ENCODE data around the gene ARHGAP31.

ARHGAP31 gene

DNA sequence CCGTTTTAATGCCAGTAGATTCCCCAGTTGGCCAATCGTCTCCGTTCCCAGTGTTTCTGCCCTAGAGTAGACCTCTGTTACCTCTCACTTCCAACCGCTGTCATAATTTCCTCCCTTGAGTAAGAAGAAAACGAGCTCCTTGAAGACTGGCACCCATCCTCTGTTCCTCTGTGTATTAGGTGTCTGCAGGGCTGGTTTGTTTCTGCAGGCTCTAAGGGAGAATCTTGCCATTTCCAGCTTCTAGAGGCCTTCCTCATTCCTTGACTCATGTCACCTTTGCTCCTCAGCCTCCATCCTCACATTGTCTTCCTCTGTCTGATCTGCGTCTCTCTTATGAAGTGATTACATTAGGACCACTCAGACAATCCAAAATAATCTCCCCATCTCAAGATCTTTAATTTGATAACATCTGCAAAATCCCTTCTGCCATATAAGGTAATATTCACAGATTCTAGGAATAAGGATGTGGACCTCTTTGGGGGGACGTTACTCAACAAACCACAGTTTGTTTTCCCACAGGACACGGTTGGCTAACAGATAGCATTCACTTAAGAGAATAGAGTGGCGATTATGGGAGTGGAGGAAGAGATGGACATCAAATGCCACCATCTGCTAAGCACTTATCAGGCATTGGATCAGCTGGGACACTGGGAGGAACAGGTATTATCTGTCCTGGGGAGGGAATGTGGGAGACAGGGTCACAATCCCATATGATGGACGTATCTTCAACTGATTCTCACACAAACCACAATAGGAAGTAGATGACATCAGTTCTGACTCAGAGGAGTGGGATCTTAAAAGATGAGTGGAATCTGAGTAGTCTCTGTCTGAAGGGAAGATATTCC lies 17.1 kb downstream of the ARHGAP31 start:
- TF ChIP-seq, protein P1, sequence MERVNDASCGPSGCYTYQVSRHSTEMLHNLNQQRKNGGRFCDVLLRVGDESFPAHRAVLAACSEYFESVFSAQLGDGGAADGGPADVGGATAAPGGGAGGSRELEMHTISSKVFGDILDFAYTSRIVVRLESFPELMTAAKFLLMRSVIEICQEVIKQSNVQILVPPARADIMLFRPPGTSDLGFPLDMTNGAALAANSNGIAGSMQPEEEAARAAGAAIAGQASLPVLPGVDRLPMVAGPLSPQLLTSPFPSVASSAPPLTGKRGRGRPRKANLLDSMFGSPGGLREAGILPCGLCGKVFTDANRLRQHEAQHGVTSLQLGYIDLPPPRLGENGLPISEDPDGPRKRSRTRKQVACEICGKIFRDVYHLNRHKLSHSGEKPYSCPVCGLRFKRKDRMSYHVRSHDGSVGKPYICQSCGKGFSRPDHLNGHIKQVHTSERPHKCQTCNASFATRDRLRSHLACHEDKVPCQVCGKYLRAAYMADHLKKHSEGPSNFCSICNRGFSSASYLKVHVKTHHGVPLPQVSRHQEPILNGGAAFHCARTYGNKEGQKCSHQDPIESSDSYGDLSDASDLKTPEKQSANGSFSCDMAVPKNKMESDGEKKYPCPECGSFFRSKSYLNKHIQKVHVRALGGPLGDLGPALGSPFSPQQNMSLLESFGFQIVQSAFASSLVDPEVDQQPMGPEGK (CRISPR knock-in tag; IDR thresholded peaks at IDR 0.05; ENCODE audit: borderline replicate concordance) = peak; percentile 99
- TF ChIP-seq TCF4 (CRISPR knock-in tag; IDR thresholded peaks at IDR 0.05; ENCODE audit: borderline replicate concordance) (0 out of 2 replicates have a peak, but pooled peaks have one; percentile 10), TOX (CRISPR knock-in tag; IDR thresholded peaks at IDR 0.05; ENCODE audit: borderline replicate concordance) (peak; percentile 52; the same call in 1 of the 2 replicates), PPARA (CRISPR knock-in tag; IDR thresholded peaks at IDR 0.05; ENCODE audit: borderline replicate concordance) (no peak), ISL1 (CRISPR knock-in tag; IDR thresholded peaks at IDR 0.05) (peak; percentile 45; the same call in 1 of the 2 replicates)
- TF ChIP-seq, protein P2, sequence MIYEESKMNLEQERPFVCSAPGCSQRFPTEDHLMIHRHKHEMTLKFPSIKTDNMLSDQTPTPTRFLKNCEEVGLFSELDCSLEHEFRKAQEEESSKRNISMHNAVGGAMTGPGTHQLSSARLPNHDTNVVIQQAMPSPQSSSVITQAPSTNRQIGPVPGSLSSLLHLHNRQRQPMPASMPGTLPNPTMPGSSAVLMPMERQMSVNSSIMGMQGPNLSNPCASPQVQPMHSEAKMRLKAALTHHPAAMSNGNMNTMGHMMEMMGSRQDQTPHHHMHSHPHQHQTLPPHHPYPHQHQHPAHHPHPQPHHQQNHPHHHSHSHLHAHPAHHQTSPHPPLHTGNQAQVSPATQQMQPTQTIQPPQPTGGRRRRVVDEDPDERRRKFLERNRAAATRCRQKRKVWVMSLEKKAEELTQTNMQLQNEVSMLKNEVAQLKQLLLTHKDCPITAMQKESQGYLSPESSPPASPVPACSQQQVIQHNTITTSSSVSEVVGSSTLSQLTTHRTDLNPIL (CRISPR knock-in tag; IDR thresholded peaks at IDR 0.05; ENCODE audit: low read depth) = peak; percentile 35; the same call in 1 of the 2 replicates
- TF ChIP-seq, protein P3, sequence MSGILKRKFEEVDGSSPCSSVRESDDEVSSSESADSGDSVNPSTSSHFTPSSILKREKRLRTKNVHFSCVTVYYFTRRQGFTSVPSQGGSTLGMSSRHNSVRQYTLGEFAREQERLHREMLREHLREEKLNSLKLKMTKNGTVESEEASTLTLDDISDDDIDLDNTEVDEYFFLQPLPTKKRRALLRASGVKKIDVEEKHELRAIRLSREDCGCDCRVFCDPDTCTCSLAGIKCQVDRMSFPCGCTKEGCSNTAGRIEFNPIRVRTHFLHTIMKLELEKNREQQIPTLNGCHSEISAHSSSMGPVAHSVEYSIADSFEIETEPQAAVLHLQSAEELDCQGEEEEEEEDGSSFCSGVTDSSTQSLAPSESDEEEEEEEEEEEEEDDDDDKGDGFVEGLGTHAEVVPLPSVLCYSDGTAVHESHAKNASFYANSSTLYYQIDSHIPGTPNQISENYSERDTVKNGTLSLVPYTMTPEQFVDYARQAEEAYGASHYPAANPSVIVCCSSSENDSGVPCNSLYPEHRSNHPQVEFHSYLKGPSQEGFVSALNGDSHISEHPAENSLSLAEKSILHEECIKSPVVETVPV (CRISPR knock-in tag; IDR thresholded peaks at IDR 0.05) = no peak
- ATAC-seq = peak; percentile 72

DNA sequence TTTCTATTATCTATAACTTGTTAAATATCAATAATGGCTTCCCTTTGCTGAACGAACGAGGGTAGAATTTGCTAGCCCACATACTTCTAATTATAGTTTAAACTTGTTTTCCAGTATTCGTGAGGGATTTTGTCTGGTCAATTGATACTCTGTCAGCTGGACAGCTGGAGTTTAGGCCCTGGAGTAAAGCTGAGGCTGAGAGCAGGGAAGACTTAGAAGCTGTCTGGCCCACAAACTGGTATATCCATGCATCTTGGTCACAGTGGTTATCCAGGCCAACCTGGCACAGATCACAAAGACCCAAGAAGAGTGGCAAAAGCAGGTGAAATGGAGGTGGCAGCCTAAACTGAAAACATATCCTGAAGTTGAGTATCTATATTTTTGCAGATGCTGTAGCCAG lies 19.3 kb downstream of the ARHGAP31 start:
- TF ChIP-seq ARNTL (CRISPR knock-in tag; IDR thresholded peaks at IDR 0.05; ENCODE audit: borderline replicate concordance, low read depth) = no peak
- TF ChIP-seq, protein P2 (CRISPR knock-in tag; IDR thresholded peaks at IDR 0.05; ENCODE audit: low read depth) = no peak
- ATAC-seq = no peak

DNA sequence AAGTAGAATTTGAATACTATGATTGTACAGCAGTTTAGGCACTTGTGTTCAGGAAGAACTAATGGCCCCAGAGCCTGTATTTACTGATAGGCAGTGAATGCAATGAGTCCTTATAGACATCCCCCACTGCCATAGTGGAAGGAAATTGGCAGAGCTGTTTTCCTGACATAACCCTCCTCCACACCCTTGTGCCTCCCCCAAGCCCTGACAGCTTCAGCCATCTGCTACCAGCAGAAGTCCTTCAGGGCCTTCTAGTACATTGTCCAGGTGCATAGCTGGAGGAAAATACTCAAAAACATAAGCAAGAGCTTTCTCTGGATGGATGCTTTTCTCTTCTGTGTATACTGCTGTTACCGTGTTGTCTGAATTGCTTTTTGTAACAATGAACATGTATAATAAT lies 20.6 kb downstream of the ARHGAP31 start:
- ATAC-seq = no peak
- TF ChIP-seq TOX (CRISPR knock-in tag; IDR thresholded peaks at IDR 0.05; ENCODE audit: borderline replicate concordance) = no peak
- TF ChIP-seq, protein P4, sequence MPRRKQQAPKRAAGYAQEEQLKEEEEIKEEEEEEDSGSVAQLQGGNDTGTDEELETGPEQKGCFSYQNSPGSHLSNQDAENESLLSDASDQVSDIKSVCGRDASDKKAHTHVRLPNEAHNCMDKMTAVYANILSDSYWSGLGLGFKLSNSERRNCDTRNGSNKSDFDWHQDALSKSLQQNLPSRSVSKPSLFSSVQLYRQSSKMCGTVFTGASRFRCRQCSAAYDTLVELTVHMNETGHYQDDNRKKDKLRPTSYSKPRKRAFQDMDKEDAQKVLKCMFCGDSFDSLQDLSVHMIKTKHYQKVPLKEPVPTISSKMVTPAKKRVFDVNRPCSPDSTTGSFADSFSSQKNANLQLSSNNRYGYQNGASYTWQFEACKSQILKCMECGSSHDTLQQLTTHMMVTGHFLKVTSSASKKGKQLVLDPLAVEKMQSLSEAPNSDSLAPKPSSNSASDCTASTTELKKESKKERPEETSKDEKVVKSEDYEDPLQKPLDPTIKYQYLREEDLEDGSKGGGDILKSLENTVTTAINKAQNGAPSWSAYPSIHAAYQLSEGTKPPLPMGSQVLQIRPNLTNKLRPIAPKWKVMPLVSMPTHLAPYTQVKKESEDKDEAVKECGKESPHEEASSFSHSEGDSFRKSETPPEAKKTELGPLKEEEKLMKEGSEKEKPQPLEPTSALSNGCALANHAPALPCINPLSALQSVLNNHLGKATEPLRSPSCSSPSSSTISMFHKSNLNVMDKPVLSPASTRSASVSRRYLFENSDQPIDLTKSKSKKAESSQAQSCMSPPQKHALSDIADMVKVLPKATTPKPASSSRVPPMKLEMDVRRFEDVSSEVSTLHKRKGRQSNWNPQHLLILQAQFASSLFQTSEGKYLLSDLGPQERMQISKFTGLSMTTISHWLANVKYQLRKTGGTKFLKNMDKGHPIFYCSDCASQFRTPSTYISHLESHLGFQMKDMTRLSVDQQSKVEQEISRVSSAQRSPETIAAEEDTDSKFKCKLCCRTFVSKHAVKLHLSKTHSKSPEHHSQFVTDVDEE (CRISPR knock-in tag; IDR thresholded peaks at IDR 0.05) = no peak
- TF ChIP-seq, protein P3 (CRISPR knock-in tag; IDR thresholded peaks at IDR 0.05) = no peak
- no peak for TF ChIP-seq OSR1 (CRISPR knock-in tag; IDR thresholded peaks at IDR 0.05)
- no peak for TF ChIP-seq CSDC2 (CRISPR knock-in tag; IDR thresholded peaks at IDR 0.05)

DNA sequence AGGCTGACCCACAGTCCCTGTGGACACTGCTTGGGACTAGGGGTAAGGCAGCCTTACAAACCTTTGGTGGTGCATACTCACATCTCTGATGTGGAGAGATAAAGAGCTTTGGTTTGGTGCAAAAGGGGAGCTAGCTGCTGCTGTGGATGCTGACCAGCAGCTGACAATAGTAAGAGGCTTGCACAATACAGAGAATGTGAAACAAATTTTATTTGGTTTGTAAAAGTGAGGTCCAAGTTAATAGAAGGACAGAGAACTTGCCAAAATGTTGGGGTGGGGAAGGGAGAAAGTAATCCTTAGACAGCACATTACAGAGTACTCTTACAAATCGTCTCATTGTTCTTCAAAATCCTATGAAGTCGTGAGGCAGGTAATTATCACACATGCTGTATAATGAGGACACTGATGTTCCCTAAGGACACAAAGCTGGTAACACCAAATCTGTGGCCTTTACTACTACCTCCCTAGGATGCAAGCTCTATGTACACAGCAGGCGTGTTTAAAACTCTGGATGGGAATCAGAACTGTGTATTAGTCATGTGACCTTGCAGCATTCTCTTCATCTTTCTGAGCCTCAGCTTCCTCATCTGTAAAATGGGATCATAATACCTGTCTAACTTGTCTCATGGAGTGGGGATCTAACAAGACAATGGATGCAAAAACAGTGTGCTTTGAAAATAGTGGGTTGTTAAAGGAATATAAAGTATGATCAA lies 21.6 kb downstream of the ARHGAP31 start:
- no peak for ATAC-seq
- TF ChIP-seq ZC3H10 (CRISPR knock-in tag; IDR thresholded peaks at IDR 0.05) (no peak), OSR1 (CRISPR knock-in tag; IDR thresholded peaks at IDR 0.05) (no peak), CSDC2 (CRISPR knock-in tag; IDR thresholded peaks at IDR 0.05) (no peak), BACH2 (CRISPR knock-in tag; IDR thresholded peaks at IDR 0.05; ENCODE audit: borderline replicate concordance) (no peak)
- TF ChIP-seq, protein P1 (CRISPR knock-in tag; IDR thresholded peaks at IDR 0.05; ENCODE audit: borderline replicate concordance) = no peak
- TF ChIP-seq, protein P3 (CRISPR knock-in tag; IDR thresholded peaks at IDR 0.05) = no peak
- TF ChIP-seq, protein P4 (CRISPR knock-in tag; IDR thresholded peaks at IDR 0.05) = no peak

Measured in SK-N-SH treated with all-trans-retinoic acid at 6 μM for 48 hours (cell line).